ENCODE results near the gene KATNB1.

- TF ChIP-seq CTCF (conservative IDR thresholded peaks at IDR 0.05; ENCODE audit: low read depth, low read length), result no peak
- no peak for TF ChIP-seq EZH2phosphoT487 (IDR thresholded peaks at IDR 0.05; ENCODE audit: borderline replicate concordance, low read length)
Observed at GRCh38 chr16:57778658-57779057, 43.1 kb downstream of the KATNB1 start.
